22Rv1 (cell line): Measurements from ENCODE around the gene TFPI.
A peak's percentile ranks its signal among the peaks of the same experiment; 100 is the strongest.
"Not testable (repeated sequence)": the region's sequence is repeated elsewhere in the genome, so short reads cannot be mapped to it uniquely, and the experiment has no call there.

Experiments used
- H3K27ac ChIP-seq: fragments of 450-650 bp; 2 replicates; pipeline ENCODE4 v1.5.1; 2017
- ZFX ChIP-seq: fragments of 450-650 bp; IDR thresholded peaks from 2 replicates; pipeline ENCODE4 v1.6.1; 2017; ENCODE audit warnings: antibody characterized with exemption, borderline replicate concordance
- TF ChIP-seq, protein P1 (sequence below): fragments of 450-650 bp; IDR thresholded peaks from 2 replicates; pipeline ENCODE4 v1.5.1; 2017; ENCODE audit warnings: mild to moderate bottlenecking

TFPI gene

DNA sequence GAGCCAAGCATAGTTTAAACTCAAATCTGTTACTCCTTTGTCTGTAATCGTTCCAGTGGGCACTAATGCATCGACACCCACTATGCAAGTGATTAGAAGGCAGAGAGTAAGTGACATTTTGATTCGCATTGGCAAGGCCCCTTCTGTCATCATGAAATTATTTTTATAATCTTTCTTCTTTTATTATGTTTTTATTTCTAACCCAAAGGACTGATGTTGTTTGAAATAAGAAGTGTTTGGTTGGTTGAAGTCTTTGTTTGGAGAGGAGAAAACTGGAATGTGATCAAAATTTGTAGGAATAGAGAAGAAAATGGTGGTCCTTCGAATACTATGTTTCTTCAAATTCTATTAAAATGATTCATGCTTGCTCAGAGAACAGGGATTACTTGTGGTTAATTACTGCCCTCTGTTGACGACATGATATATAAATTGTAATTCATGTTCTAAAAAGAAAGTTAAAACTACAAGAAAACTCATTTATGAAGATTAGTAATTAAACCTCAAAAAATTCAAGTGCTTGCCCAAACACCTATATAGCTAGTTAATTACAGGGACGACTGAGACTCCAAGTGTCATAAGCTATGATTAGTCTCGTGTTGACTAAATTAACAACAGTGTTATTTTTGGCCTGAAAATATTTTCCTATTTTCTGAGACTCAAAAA lies 26.4 kb upstream of the TFPI start:
- TF ChIP-seq, protein P1, sequence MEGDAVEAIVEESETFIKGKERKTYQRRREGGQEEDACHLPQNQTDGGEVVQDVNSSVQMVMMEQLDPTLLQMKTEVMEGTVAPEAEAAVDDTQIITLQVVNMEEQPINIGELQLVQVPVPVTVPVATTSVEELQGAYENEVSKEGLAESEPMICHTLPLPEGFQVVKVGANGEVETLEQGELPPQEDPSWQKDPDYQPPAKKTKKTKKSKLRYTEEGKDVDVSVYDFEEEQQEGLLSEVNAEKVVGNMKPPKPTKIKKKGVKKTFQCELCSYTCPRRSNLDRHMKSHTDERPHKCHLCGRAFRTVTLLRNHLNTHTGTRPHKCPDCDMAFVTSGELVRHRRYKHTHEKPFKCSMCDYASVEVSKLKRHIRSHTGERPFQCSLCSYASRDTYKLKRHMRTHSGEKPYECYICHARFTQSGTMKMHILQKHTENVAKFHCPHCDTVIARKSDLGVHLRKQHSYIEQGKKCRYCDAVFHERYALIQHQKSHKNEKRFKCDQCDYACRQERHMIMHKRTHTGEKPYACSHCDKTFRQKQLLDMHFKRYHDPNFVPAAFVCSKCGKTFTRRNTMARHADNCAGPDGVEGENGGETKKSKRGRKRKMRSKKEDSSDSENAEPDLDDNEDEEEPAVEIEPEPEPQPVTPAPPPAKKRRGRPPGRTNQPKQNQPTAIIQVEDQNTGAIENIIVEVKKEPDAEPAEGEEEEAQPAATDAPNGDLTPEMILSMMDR = peak; percentile 31; the same call in 1 of the 2 replicates
- TF ChIP-seq ZFX = no peak
- H3K27ac ChIP-seq = no peak overlapping the region; the same call in 1 of the 2 replicates

GRCh38 chr2:187577310-187577709 lies 23.1 kb upstream of the TFPI start:
- H3K27ac ChIP-seq = peak overlapping the region; percentile 39
- TF ChIP-seq, protein P1 = peak; percentile 37
- no peak for TF ChIP-seq ZFX

- TF ChIP-seq, protein P1 = no peak
- TF ChIP-seq ZFX = no peak
- H3K27ac ChIP-seq = peak overlapping the region; percentile 39
Measured at GRCh38 chr2:187576906-187577305, 22.7 kb upstream of the TFPI start.

DNA sequence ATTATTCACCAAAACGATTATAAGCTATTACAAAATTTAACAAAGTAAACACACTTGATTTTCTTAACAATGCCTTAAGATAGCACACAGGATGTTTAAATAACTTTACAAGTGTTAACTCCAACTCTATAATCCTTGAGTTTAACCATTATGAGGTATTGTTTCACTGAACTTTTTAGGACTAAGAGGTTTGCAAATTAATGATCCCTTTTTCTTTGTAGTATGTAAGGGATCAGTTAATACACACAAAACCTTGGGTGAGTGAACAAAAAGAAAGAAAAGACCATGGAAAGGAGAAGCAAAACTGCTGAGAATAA lies 21.5 kb upstream of the TFPI start:
- H3K27ac ChIP-seq = 0 out of 2 replicates have a peak overlapping the region, but pooled peaks have one; percentile 0
- TF ChIP-seq ZFX = no peak
- TF ChIP-seq, protein P1 = no peak

- 0 out of 2 replicates have a peak overlapping the region, but pooled peaks have one; percentile 0 for H3K27ac ChIP-seq
Measured at GRCh38 chr2:187574969-187575750, 20.9 kb upstream of the TFPI start.

GRCh38 chr2:187573722-187574121 lies 19.5 kb upstream of the TFPI start:
- TF ChIP-seq, protein P1 = no peak
- TF ChIP-seq ZFX = no peak
- H3K27ac ChIP-seq = no peak overlapping the region

More at GRCh38 chr2:187574969-187575750, 20.9 kb upstream of the TFPI start:
- TF ChIP-seq ZFX = no peak
- TF ChIP-seq, protein P1 = no peak

DNA sequence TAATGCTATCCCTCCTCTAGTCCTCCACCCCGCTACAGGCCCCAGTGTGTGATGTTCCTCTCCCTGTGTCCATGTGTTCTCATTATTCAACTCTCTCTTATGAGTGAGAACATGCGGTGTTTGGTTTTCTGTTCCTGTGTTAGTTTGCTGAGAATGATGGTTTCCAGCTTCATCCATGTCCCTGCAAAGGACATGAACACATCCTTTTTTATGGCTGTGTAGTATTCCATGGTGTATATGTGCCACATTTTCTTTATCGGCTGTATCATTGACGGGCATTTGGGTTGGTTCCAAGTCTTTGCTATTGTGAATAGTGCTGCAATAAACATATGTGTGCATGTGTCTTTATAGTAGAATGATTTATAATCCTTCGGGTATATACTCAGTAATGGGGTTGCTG lies 17.8 kb upstream of the TFPI start:
- H3K27ac ChIP-seq = not testable (repeated sequence)
